Mesenchymal stem cell (in vitro differentiated cells and primary cell): ENCODE data around the gene MT2A.
A peak's percentile ranks its signal among the peaks of the same experiment; 100 is the strongest.

ENCODE experiments used
- DNase-seq: peaks from one replicate; pipeline ENCODE4 v3.0.0-alpha.2; 2013
- H2AFZ ChIP-seq: one replicate; pipeline ENCODE4 v1.6.1; 2013; ENCODE audit warnings: low read depth, mild to moderate bottlenecking, control low read depth, inconsistent platforms, low read length, moderate library complexity
- H2AK5ac ChIP-seq: 2 replicates; pipeline ENCODE4 v1.6.1; 2013; ENCODE audit warnings: low read length, moderate library complexity, mild to moderate bottlenecking, inconsistent platforms; ENCODE audit not compliant: severe bottlenecking
- H2BK120ac ChIP-seq: one replicate; pipeline ENCODE4 v1.6.1; 2013; ENCODE audit warnings: low read depth, mild to moderate bottlenecking, inconsistent platforms, low read length, moderate library complexity
- H2BK12ac ChIP-seq, 2 experiments: one replicate each; pipeline ENCODE4 v1.6.1; 2013; ENCODE audit warnings: inconsistent platforms in 2 of 2, low read length in 2 of 2, mild to moderate bottlenecking in 2 of 2, moderate library complexity in 2 of 2, control low read depth in 1 of 2
- H2BK15ac ChIP-seq: one replicate; pipeline ENCODE4 v1.6.1; 2013; ENCODE audit warnings: mild to moderate bottlenecking, low read depth, inconsistent platforms; ENCODE audit not compliant: poor library complexity, severe bottlenecking
- H2BK5ac ChIP-seq: 2 replicates; pipeline ENCODE4 v1.6.1; 2013; ENCODE audit warnings: low read depth, mild to moderate bottlenecking, low read length, control low read depth, inconsistent platforms; ENCODE audit not compliant: poor library complexity, severe bottlenecking
- H3K14ac ChIP-seq, 2 experiments: one replicate each; pipeline ENCODE4 v1.6.1; 2013; ENCODE audit warnings: inconsistent platforms in 2 of 2, low read length in 2 of 2, control low read depth in 1 of 2, mild to moderate bottlenecking in 1 of 2, moderate library complexity in 1 of 2
- H3K18ac ChIP-seq, 2 experiments: one replicate each; pipeline ENCODE4 v1.6.1; 2013; ENCODE audit warnings: inconsistent platforms in 2 of 2, low read length in 2 of 2, control low read depth in 1 of 2, low read depth in 1 of 2, mild to moderate bottlenecking in 1 of 2
- H3K23ac ChIP-seq, 2 experiments: one replicate each; pipeline ENCODE4 v1.6.1; 2013; ENCODE audit warnings: inconsistent platforms in 2 of 2, low read length in 2 of 2, mild to moderate bottlenecking in 2 of 2, moderate library complexity in 2 of 2, control low read depth in 1 of 2
- H3K27ac ChIP-seq: 2 replicates; pipeline ENCODE4 v1.5.1; 2013; ENCODE audit warnings: mild to moderate bottlenecking, moderate library complexity, low read length, control low read depth, inconsistent platforms; ENCODE audit not compliant: poor library complexity, severe bottlenecking
- H3K27me3 ChIP-seq, 2 experiments: 2 replicates each; pipeline versions ENCODE4 v1.6.1 to v1.7.0; 2013; ENCODE audit warnings: low read length in 2 of 2, mild to moderate bottlenecking in 2 of 2, moderate library complexity in 2 of 2, control low read depth in 1 of 2, inconsistent platforms in 1 of 2; ENCODE audit not compliant: control insufficient read depth in 1 of 2, insufficient read depth in 1 of 2
- H3K36me3 ChIP-seq, 2 experiments: 2 replicates each; pipeline versions ENCODE4 v1.6.1 to v1.7.0; 2013; ENCODE audit warnings: low read length in 2 of 2, control low read depth in 1 of 2, inconsistent platforms in 1 of 2, low read depth in 1 of 2, mild to moderate bottlenecking in 1 of 2; ENCODE audit not compliant: insufficient read depth in 2 of 2, control insufficient read depth in 1 of 2
- H3K4ac ChIP-seq, 2 experiments: one replicate each; pipeline ENCODE4 v1.6.1; 2013; ENCODE audit warnings: inconsistent platforms in 2 of 2, low read length in 2 of 2, mild to moderate bottlenecking in 2 of 2, moderate library complexity in 2 of 2, control low read depth in 1 of 2, low read depth in 1 of 2
- H3K4me1 ChIP-seq: 2 replicates; pipeline ENCODE4 v1.6.1; 2013; ENCODE audit warnings: low read depth, low read length, control low read depth; ENCODE audit not compliant: control insufficient read depth, insufficient read depth
- H3K4me2 ChIP-seq: 2 replicates; pipeline ENCODE4 v1.6.1; 2013; ENCODE audit warnings: low read length, mild to moderate bottlenecking, inconsistent platforms; ENCODE audit not compliant: poor library complexity, severe bottlenecking
- H3K4me3 ChIP-seq, 2 experiments: 2 replicates each; pipeline versions ENCODE4 v1.5.1 to v1.7.0; 2013; ENCODE audit warnings: low read length in 2 of 2, mild to moderate bottlenecking in 2 of 2, control low read depth in 1 of 2, low read depth in 1 of 2; ENCODE audit not compliant: insufficient read depth in 1 of 2
- H3K79me1 ChIP-seq: replicated peaks from 2 replicates; pipeline ENCODE4 v1.6.1; 2013; ENCODE audit warnings: mild to moderate bottlenecking, control low read depth, low read length, inconsistent platforms; ENCODE audit not compliant: poor library complexity, severe bottlenecking
- H3K9ac ChIP-seq: 2 replicates; pipeline ENCODE4 v1.7.0; 2013; ENCODE audit warnings: mild to moderate bottlenecking, low read length, moderate library complexity
- H3K9me3 ChIP-seq: 2 replicates; pipeline ENCODE4 v1.7.0; 2013; ENCODE audit warnings: mild to moderate bottlenecking, low read length; ENCODE audit not compliant: control insufficient read depth
- H4K8ac ChIP-seq: one replicate; pipeline ENCODE4 v1.6.1; 2013; ENCODE audit warnings: inconsistent platforms, mild to moderate bottlenecking, low read length, moderate library complexity
- H4K91ac ChIP-seq: one replicate; pipeline ENCODE4 v1.6.1; 2013; ENCODE audit warnings: mild to moderate bottlenecking, low read length, inconsistent platforms
- WGBS: methylation state at CpG from one replicate; pipeline ENCODE4 v1.1.7; 2013; ENCODE audit warnings: mixed read lengths; 5-methylcytosine and 5-hydroxymethylcytosine counted together

The MT2A gene

GRCh38 chr16:56641166-56641565, 32.8 kb downstream of the MT2A start:
- Histone ChIP-seq H3K4ac (no peak overlapping the region), H3K18ac (no peak overlapping the region), H4K8ac (no peak overlapping the region), H2AFZ (no peak overlapping the region), H2BK12ac (no peak overlapping the region), H2AK5ac (no peak overlapping the region), H3K4me1 (peaks cover 17% of the 10 kb centered on the region), H3K9ac (no peak overlapping the region), H3K4me3 (no peak overlapping the region), H3K36me3 (no peaks in the 10 kb centered on the region), H3K9me3 (no peaks in the 10 kb centered on the region), H3K27me3 (peaks cover 24 to 94% of the 10 kb centered on the region in 2 experiments), H3K79me1 (no peaks in the 10 kb centered on the region), H2BK5ac (no peak overlapping the region), H4K91ac (no peak overlapping the region), H2BK15ac (no peak overlapping the region), H2BK120ac (no peak overlapping the region), H3K4me2 (no peak overlapping the region), H3K14ac (no peak overlapping the region), H3K23ac (peak overlapping the region in 1 of 2 experiments; percentile 60), H3K27ac (no peak overlapping the region)
- 75% methylated on average over 2 of the region's 2 CpGs for WGBS
- DNase-seq = no peak

GRCh38 chr16:56643080-56643778, 34.8 kb downstream of the MT2A start:
- Histone ChIP-seq H3K4me3 (peak overlapping the region; percentile 34 to 69), H4K91ac (no peak overlapping the region), H2BK120ac (no peak overlapping the region), H3K9me3 (no peaks in the 10 kb centered on the region), H3K14ac (no peak overlapping the region), H3K23ac (no peak overlapping the region), H3K27ac (no peak overlapping the region), H3K4ac (no peak overlapping the region), H3K79me1 (no peaks in the 10 kb centered on the region), H2AFZ (no peak overlapping the region), H3K4me2 (peak overlapping the region; percentile 48), H3K27me3 (peaks cover 38 to 94% of the 10 kb centered on the region in 2 experiments), H2BK5ac (no peak overlapping the region), H3K9ac (peak overlapping the region; percentile 54), H2BK15ac (no peak overlapping the region), H3K4me1 (peaks cover 15% of the 10 kb centered on the region), H4K8ac (no peak overlapping the region), H2BK12ac (no peak overlapping the region), H3K36me3 (no peaks in the 10 kb centered on the region), H3K18ac (no peak overlapping the region), H2AK5ac (no peak overlapping the region)
- no peak for DNase-seq
- WGBS = 2% methylated on average over 42 of the region's 42 CpGs

- Histone ChIP-seq H3K79me1 (no peaks in the 10 kb centered on the region), H2AK5ac (no peak overlapping the region), H3K4me3 (peak overlapping the region in 1 of 2 experiments; percentile 69), H2BK15ac (no peak overlapping the region), H2BK120ac (no peak overlapping the region), H3K4me2 (no peak overlapping the region), H3K27ac (no peak overlapping the region), H3K4me1 (peaks cover 11% of the 10 kb centered on the region), H4K8ac (no peak overlapping the region), H2BK5ac (no peak overlapping the region), H3K18ac (no peak overlapping the region), H4K91ac (no peak overlapping the region), H3K23ac (peak overlapping the region in 1 of 2 experiments; percentile 9), H3K36me3 (no peaks in the 10 kb centered on the region), H3K14ac (no peak overlapping the region), H3K4ac (no peak overlapping the region), H3K27me3 (peaks cover 44 to 94% of the 10 kb centered on the region in 2 experiments), H3K9me3 (no peaks in the 10 kb centered on the region), H3K9ac (peak overlapping the region; percentile 54), H2BK12ac (no peak overlapping the region), H2AFZ (no peak overlapping the region)
- DNase-seq = no peak
- 38% methylated on average over 5 of the region's 5 CpGs for WGBS
Measured at GRCh38 chr16:56643833-56644232, 35.4 kb downstream of the MT2A start.

- no peak overlapping the region for H2BK120ac ChIP-seq
- no peak overlapping the region for H2AK5ac ChIP-seq
- no peak overlapping the region for H2BK5ac ChIP-seq
- H3K36me3 ChIP-seq = no peaks in the 10 kb centered on the region
- H2AFZ ChIP-seq = no peak overlapping the region
- H3K27me3 ChIP-seq = peaks cover 56 to 88% of the 10 kb centered on the region in 2 experiments
- H3K14ac ChIP-seq = no peak overlapping the region
- no peaks in the 10 kb centered on the region for H3K79me1 ChIP-seq
- H4K8ac ChIP-seq = no peak overlapping the region
- H3K4me2 ChIP-seq = no peak overlapping the region
- H3K9me3 ChIP-seq = no peaks in the 10 kb centered on the region
- no peak for DNase-seq
- H3K27ac ChIP-seq = no peak overlapping the region
- H2BK15ac ChIP-seq = no peak overlapping the region
- WGBS = 70% methylated on average over 1 of the region's 1 CpG
- H3K18ac ChIP-seq = no peak overlapping the region
- peaks cover 11% of the 10 kb centered on the region for H3K4me1 ChIP-seq
- H3K4me3 ChIP-seq = no peak overlapping the region
- no peak overlapping the region for H2BK12ac ChIP-seq
- no peak overlapping the region for H3K9ac ChIP-seq
- no peak overlapping the region for H3K4ac ChIP-seq
- no peak overlapping the region for H4K91ac ChIP-seq
- no peak overlapping the region for H3K23ac ChIP-seq
Measured at GRCh38 chr16:56645311-56645710, 36.9 kb downstream of the MT2A start.
